Prostate gland (tissue), 2 donors: Measurements from ENCODE around the gene PPP1R11. TPM values are rescaled to one million over a fixed set of nuclear protein-coding genes. Genes with fewer than 3 reads are reported as not detected.

Experiments
- DNase-seq: peaks from one replicate; pipeline ENCODE4 v3.0.0-alpha.2; 2019; ENCODE audit warnings: low spot score
- H3K27ac ChIP-seq, 2 donors: fragments of 200-600 bp; sonication (generic); 2 replicates each; pipeline ENCODE4 v1.5.1; 2017 to 2019
- H3K27me3 ChIP-seq: fragments of 200-600 bp; sonication (generic); replicated peaks from 2 replicates; pipeline ENCODE4 v1.5.1; 2019; ENCODE audit not compliant: insufficient read depth
- H3K36me3 ChIP-seq, 2 donors: fragments of 200-600 bp; sonication (generic); 1 replicate in 1 of 2; 2 replicates in 1 of 2; pipeline versions ENCODE4 v1.5.1 to v1.8.1; 2017 to 2019
- H3K4me1 ChIP-seq: fragments of 200-600 bp; sonication (generic); replicated peaks from 2 replicates; pipeline ENCODE4 v1.5.1; 2019
- H3K4me3 ChIP-seq, 2 donors: fragments of 200-600 bp; sonication (generic); 2 replicates each; pipeline ENCODE4 v1.5.1; 2017 to 2019
- H3K9me3 ChIP-seq: fragments of 200-600 bp; sonication (generic); 2 replicates; pipeline ENCODE4 v1.5.1; 2017
- POLR2A ChIP-seq: fragments of 450-650 bp; IDR thresholded peaks from one replicate; pipeline ENCODE4 v1.6.1; 2016; ENCODE audit warnings: antibody characterized with exemption, mild to moderate bottlenecking
- POLR2AphosphoS5 ChIP-seq: sonication (generic); formaldehyde crosslinking; IDR thresholded peaks from one replicate; pipeline ENCODE4 v1.6.1; 2017; ENCODE audit warnings: antibody characterized with exemption
- WGBS: methylation state at CpG from one replicate; pipeline ENCODE4 v1.1.5; 2018; 5-methylcytosine and 5-hydroxymethylcytosine counted together
- intact Hi-C: fragments of 100-400 bp; cut with DNase I; formaldehyde crosslinking; loops from one replicate; pipeline ENCODE4 v1.14.2; 2022
- total RNA-seq, 2 donors: library from RNA; depleted of rRNA; stranded (reverse); fragments of >200 nt; gene quantifications; one replicate each; pipeline ENCODE4 v1.1.0, GENCODE V29; 2016
- TF ChIP-seq, protein P1 (sequence below), 4 experiments: fragments of 200-600 bp in 2 of 4; fragments of 450-650 bp in 2 of 4; sonication (generic) in 2 of 4; IDR thresholded peaks; 1 replicate in 3 of 4; 2 replicates in 1 of 4; pipeline ENCODE4 v1.5.1; 2016 to 2019; ENCODE audit warnings: antibody characterized with exemption in 4 of 4, mild to moderate bottlenecking in 2 of 4, moderate library complexity in 2 of 4

PPP1R11 gene
- total RNA-seq, 2 donors from 2014 or later = 49.7 to 59.3 TPM

GRCh38 chr6:30100585-30101443, 33.8 kb downstream of the PPP1R11 start:
- peak overlapping the region; percentile 9 to 21 for H3K27ac ChIP-seq
- intact Hi-C loops = no loop called here
- peaks cover 18% of the 10 kb centered on the region for H3K4me1 ChIP-seq
- peak overlapping the region; percentile 19 to 29 for H3K4me3 ChIP-seq
- TF ChIP-seq POLR2A (peak; percentile 33), POLR2AphosphoS5 (peak; percentile 62)
- TF ChIP-seq, protein P1, sequence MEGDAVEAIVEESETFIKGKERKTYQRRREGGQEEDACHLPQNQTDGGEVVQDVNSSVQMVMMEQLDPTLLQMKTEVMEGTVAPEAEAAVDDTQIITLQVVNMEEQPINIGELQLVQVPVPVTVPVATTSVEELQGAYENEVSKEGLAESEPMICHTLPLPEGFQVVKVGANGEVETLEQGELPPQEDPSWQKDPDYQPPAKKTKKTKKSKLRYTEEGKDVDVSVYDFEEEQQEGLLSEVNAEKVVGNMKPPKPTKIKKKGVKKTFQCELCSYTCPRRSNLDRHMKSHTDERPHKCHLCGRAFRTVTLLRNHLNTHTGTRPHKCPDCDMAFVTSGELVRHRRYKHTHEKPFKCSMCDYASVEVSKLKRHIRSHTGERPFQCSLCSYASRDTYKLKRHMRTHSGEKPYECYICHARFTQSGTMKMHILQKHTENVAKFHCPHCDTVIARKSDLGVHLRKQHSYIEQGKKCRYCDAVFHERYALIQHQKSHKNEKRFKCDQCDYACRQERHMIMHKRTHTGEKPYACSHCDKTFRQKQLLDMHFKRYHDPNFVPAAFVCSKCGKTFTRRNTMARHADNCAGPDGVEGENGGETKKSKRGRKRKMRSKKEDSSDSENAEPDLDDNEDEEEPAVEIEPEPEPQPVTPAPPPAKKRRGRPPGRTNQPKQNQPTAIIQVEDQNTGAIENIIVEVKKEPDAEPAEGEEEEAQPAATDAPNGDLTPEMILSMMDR (IDR thresholded peaks at IDR 0.05) = peak in 1 of 4 experiments; percentile 28
- H3K9me3 ChIP-seq = no peaks in the 10 kb centered on the region
- DNase-seq = peak; percentile 54
- WGBS = under 1% methylated on average over 46 of the region's 47 CpGs
- no peaks in the 10 kb centered on the region for H3K36me3 ChIP-seq
- H3K27me3 ChIP-seq = no peaks in the 10 kb centered on the region

DNA sequence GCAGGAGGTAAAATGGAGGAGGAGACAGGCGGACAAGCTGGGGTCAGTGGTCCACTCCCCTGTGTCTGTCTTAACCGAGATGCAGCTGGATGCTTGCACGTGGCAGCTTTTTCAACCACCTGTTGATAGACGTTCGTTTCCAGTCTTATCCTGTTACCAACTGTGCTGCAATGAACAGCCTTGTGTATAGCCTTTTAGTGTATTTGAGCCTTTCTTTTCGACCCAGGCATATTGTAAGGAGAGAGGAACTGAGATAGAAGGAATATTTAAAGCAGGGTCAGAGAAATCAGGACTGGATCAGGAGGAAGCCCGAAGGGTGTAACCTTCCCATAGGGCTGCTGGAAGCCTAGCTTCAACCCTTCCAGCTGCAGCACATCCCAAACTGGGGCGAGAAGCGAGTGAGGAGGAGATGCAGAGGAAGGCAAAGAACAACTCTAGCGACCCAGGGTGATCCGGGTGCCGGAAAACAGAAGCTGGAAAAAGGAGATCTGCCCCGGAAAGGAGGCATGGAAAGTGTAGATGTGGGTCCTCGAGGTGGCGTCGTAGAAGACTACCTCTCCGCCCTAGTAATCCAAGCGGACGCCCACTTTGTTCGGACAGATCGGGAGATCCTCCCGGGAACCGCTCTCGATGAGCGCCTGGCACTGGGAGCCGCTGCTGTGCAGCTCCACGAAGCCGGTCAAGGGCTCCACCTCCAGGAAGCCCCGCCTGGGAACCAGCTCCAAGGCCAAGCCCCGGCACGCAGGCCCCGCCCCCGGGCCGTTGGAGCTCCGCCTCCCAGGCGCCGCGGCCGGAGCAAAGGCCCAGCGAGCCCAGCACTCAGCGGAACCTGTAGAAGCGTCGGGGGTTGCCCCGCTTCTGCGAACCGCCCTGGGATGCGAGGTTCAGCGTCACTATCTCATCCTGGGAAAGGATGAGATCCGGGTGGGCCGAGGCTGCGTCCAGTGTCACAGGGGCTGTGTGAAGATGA, 34.7 kb downstream of the PPP1R11 start:
- peak overlapping the region; percentile 62 to 64 for H3K27ac ChIP-seq
- no peaks in the 10 kb centered on the region for H3K9me3 ChIP-seq
- intact Hi-C loops = loop anchor here (2.0 kb wide), 1 partner anchor 29 kb away; no protein-coding TSS in a partner anchor
- H3K27me3 ChIP-seq = no peaks in the 10 kb centered on the region
- TF ChIP-seq POLR2AphosphoS5 = peak; percentile 85
- TF ChIP-seq POLR2A = peak; percentile 89
- TF ChIP-seq, protein P1 (IDR thresholded peaks at IDR 0.05) = peak in 2 of 4 experiments; percentile 29 to 31
- WGBS = 5% methylated on average over 41 of the region's 51 CpGs
- DNase-seq = peak; percentile 92
- H3K4me1 ChIP-seq = peaks cover 16% of the 10 kb centered on the region
- H3K36me3 ChIP-seq = no peaks in the 10 kb centered on the region
- H3K4me3 ChIP-seq = peak overlapping the region; percentile 9 to 29

DNA sequence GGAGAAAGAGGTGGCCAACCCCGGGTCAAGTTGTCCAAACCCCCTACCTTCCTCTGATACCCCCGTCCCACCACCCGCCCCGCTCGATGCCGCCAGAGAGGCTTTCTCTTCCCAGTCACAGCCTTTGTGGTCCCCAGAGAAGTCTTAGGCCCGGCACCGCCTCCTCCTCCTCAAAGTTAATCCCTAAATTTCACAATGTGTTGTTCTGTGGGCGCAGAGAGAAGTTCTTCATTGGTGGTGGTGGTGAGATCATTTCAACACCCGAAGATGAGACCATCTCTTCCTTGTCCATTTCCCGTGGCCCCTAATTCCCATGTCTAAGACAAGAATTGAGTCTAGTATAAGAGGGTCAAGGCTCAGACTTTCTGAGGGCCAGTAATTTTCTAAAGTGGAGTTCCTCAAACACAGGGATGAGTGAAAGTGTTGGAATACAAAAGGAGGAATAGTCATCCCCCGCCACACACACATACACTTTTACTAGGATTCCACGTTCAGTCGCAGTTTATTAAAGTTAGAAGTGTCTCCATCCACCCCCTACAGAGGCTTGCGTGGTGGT, 35.5 kb downstream of the PPP1R11 start:
- Histone ChIP-seq H3K4me3 (peak overlapping the region in 1 of 2 donors; percentile 29), H3K27ac (peak overlapping the region; percentile 62 to 64), H3K4me1 (peaks cover 16% of the 10 kb centered on the region), H3K9me3 (no peaks in the 10 kb centered on the region), H3K36me3 (no peaks in the 10 kb centered on the region), H3K27me3 (no peaks in the 10 kb centered on the region)
- no peak for TF ChIP-seq POLR2AphosphoS5
- no peak for TF ChIP-seq POLR2A
- TF ChIP-seq, protein P1 (IDR thresholded peaks at IDR 0.05) = no peak
- 62% methylated on average over 15 of the region's 15 CpGs for WGBS
- DNase-seq = peak; percentile 27
- intact Hi-C loops = loop anchor here (2.0 kb wide), 1 partner anchor 28 kb away; no protein-coding TSS in a partner anchor

- TF ChIP-seq, protein P1 (IDR thresholded peaks at IDR 0.05) = peak; percentile 52 to 97 (median 92)
- TF ChIP-seq POLR2A = no peak
- TF ChIP-seq POLR2AphosphoS5 = peak; percentile 81
- WGBS = 5% methylated on average over 36 of the region's 36 CpGs
- no peaks in the 10 kb centered on the region for H3K27me3 ChIP-seq
- H3K27ac ChIP-seq = peak overlapping the region; percentile 62 to 64
- peak overlapping the region; percentile 17 to 27 for H3K4me3 ChIP-seq
- no peaks in the 10 kb centered on the region for H3K36me3 ChIP-seq
- DNase-seq = peak; percentile 90
- intact Hi-C loops = loop anchor here (2.0 kb wide), 1 partner anchor 28 kb away; no protein-coding TSS in a partner anchor
- H3K9me3 ChIP-seq = no peaks in the 10 kb centered on the region
- H3K4me1 ChIP-seq = peaks cover 16% of the 10 kb centered on the region
Measured at GRCh38 chr6:30102970-30103871, 36.2 kb downstream of the PPP1R11 start.
